Endothelial cell of umbilical vein (primary cell): ENCODE results near the gene SLC38A1.
"Not testable (repeated sequence)": the region's sequence is repeated elsewhere in the genome, so short reads cannot be mapped to it uniquely, and the experiment has no call there.

Experiments
- EZH2 ChIP-seq: IDR thresholded peaks from 2 replicates; pipeline ENCODE4 v1.6.1; 2012; ENCODE audit warnings: borderline replicate concordance, low read depth, mild to moderate bottlenecking, moderate library complexity, low read length, inconsistent platforms; ENCODE audit not compliant: severe bottlenecking
- MYC ChIP-seq: IDR thresholded peaks from one replicate; pipeline ENCODE4 v1.6.1; 2011; ENCODE audit warnings: mild to moderate bottlenecking, low read depth, low read length
- POLR2A ChIP-seq: IDR thresholded peaks from 2 replicates; pipeline ENCODE4 v1.6.1; 2012; ENCODE audit warnings: low read depth, mild to moderate bottlenecking, control low read depth, low read length
- TF ChIP-seq, protein P1 (sequence below), 2 donors: IDR thresholded peaks; 1 replicate in 1 of 2; 2 replicates in 1 of 2; pipeline ENCODE4 v1.5.1; 2011; ENCODE audit warnings: low read length in 2 of 2, mild to moderate bottlenecking in 2 of 2, moderate library complexity in 2 of 2, control low read depth in 1 of 2, inconsistent platforms in 1 of 2, low read depth in 1 of 2; ENCODE audit not compliant: insufficient read depth in 1 of 2; ENCODE audit errors: extremely low read depth in 1 of 2

DNA sequence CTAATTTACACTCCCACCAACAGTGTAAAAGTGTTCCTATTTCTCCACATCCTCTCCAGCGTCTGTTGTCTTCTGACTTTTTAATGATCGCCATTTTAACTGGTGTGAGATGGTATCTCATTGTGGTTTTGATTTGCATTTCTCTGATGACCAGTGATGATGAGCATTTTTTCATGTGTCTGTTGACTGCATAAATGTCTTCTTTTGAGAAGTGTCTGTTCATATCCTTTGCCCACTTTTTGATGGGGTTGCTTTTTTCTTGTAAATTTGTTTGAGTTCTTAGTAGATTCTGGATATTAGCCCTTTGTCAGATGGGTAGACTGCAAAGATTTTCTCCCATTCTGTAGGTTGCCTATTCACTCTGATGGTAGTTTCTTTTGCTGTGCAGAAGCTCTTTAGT lies 78.3 kb downstream of the SLC38A1 start:
- TF ChIP-seq, protein P1, sequence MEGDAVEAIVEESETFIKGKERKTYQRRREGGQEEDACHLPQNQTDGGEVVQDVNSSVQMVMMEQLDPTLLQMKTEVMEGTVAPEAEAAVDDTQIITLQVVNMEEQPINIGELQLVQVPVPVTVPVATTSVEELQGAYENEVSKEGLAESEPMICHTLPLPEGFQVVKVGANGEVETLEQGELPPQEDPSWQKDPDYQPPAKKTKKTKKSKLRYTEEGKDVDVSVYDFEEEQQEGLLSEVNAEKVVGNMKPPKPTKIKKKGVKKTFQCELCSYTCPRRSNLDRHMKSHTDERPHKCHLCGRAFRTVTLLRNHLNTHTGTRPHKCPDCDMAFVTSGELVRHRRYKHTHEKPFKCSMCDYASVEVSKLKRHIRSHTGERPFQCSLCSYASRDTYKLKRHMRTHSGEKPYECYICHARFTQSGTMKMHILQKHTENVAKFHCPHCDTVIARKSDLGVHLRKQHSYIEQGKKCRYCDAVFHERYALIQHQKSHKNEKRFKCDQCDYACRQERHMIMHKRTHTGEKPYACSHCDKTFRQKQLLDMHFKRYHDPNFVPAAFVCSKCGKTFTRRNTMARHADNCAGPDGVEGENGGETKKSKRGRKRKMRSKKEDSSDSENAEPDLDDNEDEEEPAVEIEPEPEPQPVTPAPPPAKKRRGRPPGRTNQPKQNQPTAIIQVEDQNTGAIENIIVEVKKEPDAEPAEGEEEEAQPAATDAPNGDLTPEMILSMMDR (IDR thresholded peaks at IDR 0.05; ENCODE audit: extremely low read depth in 1 of 2, insufficient read depth in 1 of 2, low read depth in 1 of 2, low read length in 2 of 2), result not testable (repeated sequence)
- not testable (repeated sequence) for TF ChIP-seq MYC, POLR2A, EZH2
